Keratinocyte (primary cell): ENCODE data around the gene CDC6.

Experiments used
- EZH2 ChIP-seq: IDR thresholded peaks from one replicate; pipeline ENCODE4 v1.6.1; 2012; ENCODE audit warnings: inconsistent platforms, mild to moderate bottlenecking, low read length, moderate library complexity
- TF ChIP-seq, protein P1 (sequence below), 3 experiments: IDR thresholded peaks in 1 of 3; conservative IDR thresholded peaks in 1 of 3; optimal IDR thresholded peaks in 1 of 3; 2 replicates in 2 of 3; 3 replicates in 1 of 3; pipeline versions ENCODE3 to v1.5.1; 2011; ENCODE audit warnings: low read length in 3 of 3, mild to moderate bottlenecking in 3 of 3, moderate library complexity in 2 of 3, control low read depth in 1 of 3, inconsistent platforms in 1 of 3; ENCODE audit not compliant: insufficient read depth in 2 of 3; ENCODE audit errors: extremely low read depth in 1 of 3

DNA sequence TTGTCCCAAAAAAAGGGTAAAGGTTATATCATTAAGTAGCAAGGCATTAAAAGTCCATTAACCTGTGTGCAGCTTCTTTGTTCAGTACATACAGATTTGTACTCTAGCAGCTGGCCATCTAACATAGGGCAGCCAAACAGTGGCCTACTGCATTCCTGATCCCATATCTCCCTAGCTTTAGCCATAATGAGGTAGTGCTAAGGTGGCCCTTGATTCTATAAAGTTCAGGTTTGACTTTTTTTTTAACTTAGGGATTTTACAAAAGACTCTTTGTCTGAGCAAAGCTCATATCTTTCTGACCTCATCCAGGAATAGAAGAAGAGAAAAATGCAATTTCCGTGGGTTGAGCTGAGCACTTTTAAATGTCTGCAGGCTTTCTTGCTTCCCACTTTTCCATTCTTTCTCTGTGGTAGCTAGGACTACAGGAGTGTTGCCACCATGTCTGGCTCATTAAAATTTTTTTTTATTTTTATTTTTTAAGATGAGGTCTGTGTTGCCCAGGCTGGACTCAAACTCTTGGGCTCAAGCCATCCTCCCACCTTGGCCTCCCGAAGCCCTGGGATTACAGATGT, 19.5 kb upstream of the CDC6 start:
- TF ChIP-seq, protein P1, sequence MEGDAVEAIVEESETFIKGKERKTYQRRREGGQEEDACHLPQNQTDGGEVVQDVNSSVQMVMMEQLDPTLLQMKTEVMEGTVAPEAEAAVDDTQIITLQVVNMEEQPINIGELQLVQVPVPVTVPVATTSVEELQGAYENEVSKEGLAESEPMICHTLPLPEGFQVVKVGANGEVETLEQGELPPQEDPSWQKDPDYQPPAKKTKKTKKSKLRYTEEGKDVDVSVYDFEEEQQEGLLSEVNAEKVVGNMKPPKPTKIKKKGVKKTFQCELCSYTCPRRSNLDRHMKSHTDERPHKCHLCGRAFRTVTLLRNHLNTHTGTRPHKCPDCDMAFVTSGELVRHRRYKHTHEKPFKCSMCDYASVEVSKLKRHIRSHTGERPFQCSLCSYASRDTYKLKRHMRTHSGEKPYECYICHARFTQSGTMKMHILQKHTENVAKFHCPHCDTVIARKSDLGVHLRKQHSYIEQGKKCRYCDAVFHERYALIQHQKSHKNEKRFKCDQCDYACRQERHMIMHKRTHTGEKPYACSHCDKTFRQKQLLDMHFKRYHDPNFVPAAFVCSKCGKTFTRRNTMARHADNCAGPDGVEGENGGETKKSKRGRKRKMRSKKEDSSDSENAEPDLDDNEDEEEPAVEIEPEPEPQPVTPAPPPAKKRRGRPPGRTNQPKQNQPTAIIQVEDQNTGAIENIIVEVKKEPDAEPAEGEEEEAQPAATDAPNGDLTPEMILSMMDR (optimal IDR thresholded peaks at IDR 0.05 in 1 of 3, IDR thresholded peaks at IDR 0.05 in 1 of 3, conservative IDR thresholded peaks at IDR 0.05 in 1 of 3; ENCODE audit: extremely low read depth in 1 of 3, insufficient read depth in 2 of 3, low read length in 3 of 3), result no peak
- no peak for TF ChIP-seq EZH2
